ENCODE measurements around the gene RNF223. TPM values are rescaled to one million over a fixed set of nuclear protein-coding genes. Genes with fewer than 3 reads are reported as not detected.

Gene RNF223
- total RNA-seq, 1 donor from 2014 or later: not detected

- Histone ChIP-seq H3K27ac (no peak overlapping the region), H3K9me3 (no peaks in the 10 kb centered on the region), H3K36me3 (no peaks in the 10 kb centered on the region), H3K4me1 (no peaks in the 10 kb centered on the region), H3K4me3 (no peak overlapping the region), H3K27me3 (no peaks in the 10 kb centered on the region)
- intact Hi-C loops (cut with DNase I): no loop called here
- TF ChIP-seq CTCF (IDR thresholded peaks at IDR 0.05): no peak
- DNase-seq (ENCODE audit: low spot score in 2 of 2): no peak
Observed at GRCh38 chr1:1093610-1093943, 19.5 kb upstream of the RNF223 start.

- Histone ChIP-seq H3K4me3 (no peak overlapping the region), H3K27me3 (no peaks in the 10 kb centered on the region), H3K27ac (no peak overlapping the region), H3K9me3 (no peaks in the 10 kb centered on the region), H3K36me3 (no peaks in the 10 kb centered on the region), H3K4me1 (no peaks in the 10 kb centered on the region)
- no peak for DNase-seq (ENCODE audit: low spot score in 2 of 2)
- TF ChIP-seq CTCF (IDR thresholded peaks at IDR 0.05): no peak
- intact Hi-C loops (cut with DNase I): no loop called here
Observed at GRCh38 chr1:1092894-1093609, 18.9 kb upstream of the RNF223 start.

- intact Hi-C loops (cut with DNase I): no loop called here
- no peak for DNase-seq (ENCODE audit: low spot score in 2 of 2)
- H3K4me3 ChIP-seq: no peak overlapping the region
Observed at GRCh38 chr1:1092149-1092855, 18.2 kb upstream of the RNF223 start.

GRCh38 chr1:1091344-1092148 is 17.4 kb upstream of the RNF223 start:
- no peak overlapping the region for H3K4me3 ChIP-seq
- TF ChIP-seq CTCF (IDR thresholded peaks at IDR 0.05): no peak

More at GRCh38 chr1:1092149-1092855, 18.2 kb upstream of the RNF223 start:
- Histone ChIP-seq H3K4me1 (no peaks in the 10 kb centered on the region), H3K27me3 (no peaks in the 10 kb centered on the region), H3K36me3 (no peaks in the 10 kb centered on the region), H3K9me3 (no peaks in the 10 kb centered on the region), H3K27ac (no peak overlapping the region)
- TF ChIP-seq CTCF (IDR thresholded peaks at IDR 0.05): no peak

GRCh38 chr1:1090424-1091343 is 16.6 kb upstream of the RNF223 start:
- no peak overlapping the region for H3K27ac ChIP-seq
- H3K9me3 ChIP-seq: no peaks in the 10 kb centered on the region
- TF ChIP-seq CTCF (IDR thresholded peaks at IDR 0.05): no peak
- DNase-seq (ENCODE audit: low spot score in 2 of 2): no peak
- H3K4me3 ChIP-seq: no peak overlapping the region
- intact Hi-C loops (cut with DNase I): no loop called here
- H3K36me3 ChIP-seq: no peaks in the 10 kb centered on the region
- H3K4me1 ChIP-seq: no peaks in the 10 kb centered on the region
- H3K27me3 ChIP-seq: no peaks in the 10 kb centered on the region

More at GRCh38 chr1:1091344-1092148, 17.4 kb upstream of the RNF223 start:
- H3K9me3 ChIP-seq: no peaks in the 10 kb centered on the region
- no peaks in the 10 kb centered on the region for H3K4me1 ChIP-seq
- H3K36me3 ChIP-seq: no peaks in the 10 kb centered on the region
- intact Hi-C loops (cut with DNase I): no loop called here
- no peaks in the 10 kb centered on the region for H3K27me3 ChIP-seq
- no peak overlapping the region for H3K27ac ChIP-seq
- no peak for DNase-seq (ENCODE audit: low spot score in 2 of 2)
